Esophagus squamous epithelium (tissue), 4 donors: ENCODE measurements around the gene RGS13.

Experiments
- POLR2A ChIP-seq, 4 donors: fragments of 450-650 bp; IDR thresholded peaks; one replicate each; pipeline ENCODE4 v1.6.1; 2017; ENCODE audit warnings: antibody characterized with exemption in 4 of 4, mild to moderate bottlenecking in 4 of 4, moderate library complexity in 3 of 4
- TF ChIP-seq, protein P1 (sequence below), 6 experiments: fragments of 450-650 bp in 4 of 6; fragments of 200-600 bp in 2 of 6; sonication (generic) in 2 of 6; IDR thresholded peaks; one replicate each; pipeline ENCODE4 v1.5.1; 2016 to 2019; ENCODE audit warnings: antibody characterized with exemption in 6 of 6, mild to moderate bottlenecking in 4 of 6, moderate library complexity in 4 of 6

DNA sequence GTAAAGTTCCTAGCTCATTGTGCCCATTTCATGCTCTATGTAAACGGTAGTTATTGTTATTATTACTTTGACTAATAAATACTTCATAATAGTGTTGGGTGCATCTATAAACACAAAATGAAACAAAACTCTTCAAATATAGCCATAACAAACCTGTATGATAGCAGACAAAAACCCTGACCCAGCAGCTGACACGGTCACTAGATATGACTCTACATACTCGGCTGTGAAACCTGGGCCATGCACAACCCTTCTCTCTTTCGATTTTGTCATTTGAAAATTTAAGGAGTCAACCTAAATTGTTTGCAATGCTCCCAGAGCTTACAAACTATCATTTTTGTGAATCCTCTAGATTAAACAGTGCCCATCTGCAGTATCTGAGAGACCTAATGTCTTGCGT lies 8.0 kb upstream of the RGS13 start:
- TF ChIP-seq, protein P1, sequence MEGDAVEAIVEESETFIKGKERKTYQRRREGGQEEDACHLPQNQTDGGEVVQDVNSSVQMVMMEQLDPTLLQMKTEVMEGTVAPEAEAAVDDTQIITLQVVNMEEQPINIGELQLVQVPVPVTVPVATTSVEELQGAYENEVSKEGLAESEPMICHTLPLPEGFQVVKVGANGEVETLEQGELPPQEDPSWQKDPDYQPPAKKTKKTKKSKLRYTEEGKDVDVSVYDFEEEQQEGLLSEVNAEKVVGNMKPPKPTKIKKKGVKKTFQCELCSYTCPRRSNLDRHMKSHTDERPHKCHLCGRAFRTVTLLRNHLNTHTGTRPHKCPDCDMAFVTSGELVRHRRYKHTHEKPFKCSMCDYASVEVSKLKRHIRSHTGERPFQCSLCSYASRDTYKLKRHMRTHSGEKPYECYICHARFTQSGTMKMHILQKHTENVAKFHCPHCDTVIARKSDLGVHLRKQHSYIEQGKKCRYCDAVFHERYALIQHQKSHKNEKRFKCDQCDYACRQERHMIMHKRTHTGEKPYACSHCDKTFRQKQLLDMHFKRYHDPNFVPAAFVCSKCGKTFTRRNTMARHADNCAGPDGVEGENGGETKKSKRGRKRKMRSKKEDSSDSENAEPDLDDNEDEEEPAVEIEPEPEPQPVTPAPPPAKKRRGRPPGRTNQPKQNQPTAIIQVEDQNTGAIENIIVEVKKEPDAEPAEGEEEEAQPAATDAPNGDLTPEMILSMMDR (IDR thresholded peaks at IDR 0.05): no peak
- no peak for TF ChIP-seq POLR2A (IDR thresholded peaks at IDR 0.05)
